HTR-8/SVneo (cell line): ENCODE data around the gene GSDME.
"Not testable (repeated sequence)": the region's sequence is repeated elsewhere in the genome, so short reads cannot be mapped to it uniquely, and the experiment has no call there.

Source experiments
- DNase-seq: peaks from one replicate; pipeline ENCODE4 v3.0.0; 2011; ENCODE audit warnings: low spot score, mixed read lengths; ENCODE audit not compliant: insufficient read length
- FAIRE-seq: peaks from 2 replicates; lab custom pipeline; 2011; peaks lifted over from hg19 to GRCh38; lab: Jason Lieb, UNC

Gene GSDME

DNA sequence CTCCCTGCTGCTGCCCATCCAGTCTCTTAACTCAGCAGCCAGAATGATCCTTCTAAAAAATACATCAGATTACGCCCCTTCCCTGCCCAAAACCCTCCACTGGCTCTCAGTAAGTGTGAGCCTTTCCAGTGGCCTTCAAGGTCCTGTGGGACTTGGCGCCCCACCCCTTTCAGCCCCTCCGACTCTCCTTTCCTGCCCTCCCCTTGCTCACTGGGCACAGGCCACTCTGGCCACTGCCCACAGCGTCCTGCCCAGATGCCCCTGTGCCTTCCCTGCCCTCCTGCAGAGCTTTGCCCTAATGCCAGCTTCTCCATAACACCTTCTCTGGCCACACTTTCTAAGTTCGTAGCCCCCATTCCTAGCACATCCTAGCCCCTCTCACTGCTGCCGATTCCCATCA lies 13.8 kb downstream of the GSDME start:
- DNase-seq (no peak), FAIRE-seq (no peak)

DNA sequence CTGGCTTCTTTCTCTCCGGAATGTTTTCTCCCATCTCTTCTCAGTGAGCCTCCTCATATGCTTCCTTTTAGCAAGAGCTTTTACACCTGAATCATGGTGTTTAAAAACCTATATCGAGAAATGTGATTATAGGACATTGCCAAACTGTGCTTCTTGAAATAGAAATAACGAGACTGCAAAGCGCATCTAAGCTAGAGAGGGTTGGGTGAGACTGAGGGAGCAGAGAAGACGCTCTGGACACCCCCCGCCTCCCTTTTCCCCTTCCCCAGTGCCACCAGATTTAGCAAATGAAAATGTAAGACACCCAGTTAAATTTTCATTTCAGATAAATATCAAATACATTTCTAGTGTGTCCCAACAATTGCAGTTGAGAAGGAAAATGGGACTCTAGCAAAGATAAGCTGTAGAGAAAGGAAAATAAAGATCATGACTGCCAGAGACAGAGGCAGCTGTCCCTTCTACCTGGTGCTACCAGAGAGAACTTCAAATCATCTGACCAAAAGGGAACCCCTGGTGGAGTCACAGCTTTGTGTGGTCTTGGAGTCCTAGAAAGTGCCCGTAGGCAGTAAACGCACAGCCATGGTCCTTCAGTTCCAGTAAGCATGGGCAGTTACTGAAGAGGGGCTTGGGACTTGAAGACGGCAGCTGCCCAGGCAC lies 14.6 kb downstream of the GSDME start:
- DNase-seq (no peak), FAIRE-seq (no peak)

GRCh38 chr7:24741679-24742505 lies 15.4 kb downstream of the GSDME start:
- FAIRE-seq (peak; percentile 44), DNase-seq (peak; percentile 82)

DNA sequence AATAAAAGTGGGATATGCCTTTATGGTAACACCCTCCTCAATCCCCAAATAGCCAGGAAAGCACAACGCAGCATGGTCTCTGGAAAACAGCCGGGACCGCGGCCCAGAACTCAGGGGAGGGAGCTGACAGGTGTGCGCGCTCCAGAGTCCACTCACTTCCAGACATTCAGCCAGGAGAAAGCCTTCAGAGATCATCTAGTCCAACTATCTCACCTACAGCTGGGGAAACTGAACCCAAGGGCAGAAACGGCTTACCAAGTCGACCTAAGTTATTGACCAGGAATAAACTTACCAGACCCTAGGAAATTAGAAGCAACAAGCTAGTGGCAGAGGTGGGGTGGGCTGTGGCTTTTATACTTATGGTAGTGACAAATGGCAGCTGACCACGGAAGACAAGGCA lies 16.4 kb downstream of the GSDME start:
- FAIRE-seq (no peak), DNase-seq (no peak)

- FAIRE-seq = no peak
- DNase-seq = no peak
These were observed 18.0 kb downstream of the GSDME start for GRCh38 chr7:24739306-24739705.

DNA sequence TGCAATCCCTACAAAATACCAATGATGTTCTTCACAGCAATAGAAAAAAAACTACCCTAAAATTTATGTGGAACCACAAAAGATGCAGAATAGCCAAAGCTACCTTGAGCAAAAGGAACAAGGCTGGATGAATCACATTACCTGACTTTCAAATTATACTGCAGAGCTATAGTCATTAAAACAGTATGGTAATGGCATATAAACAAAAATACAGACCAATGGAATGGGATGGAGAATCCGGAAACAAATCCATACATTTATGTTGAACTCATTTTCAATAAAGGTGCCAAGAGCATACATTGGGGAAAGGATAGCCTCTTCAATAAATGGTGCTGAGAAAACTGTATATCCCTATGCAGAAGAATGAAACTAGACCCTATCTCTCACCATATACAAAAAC lies 18.7 kb downstream of the GSDME start:
- FAIRE-seq = no peak
- no peak for DNase-seq

DNA sequence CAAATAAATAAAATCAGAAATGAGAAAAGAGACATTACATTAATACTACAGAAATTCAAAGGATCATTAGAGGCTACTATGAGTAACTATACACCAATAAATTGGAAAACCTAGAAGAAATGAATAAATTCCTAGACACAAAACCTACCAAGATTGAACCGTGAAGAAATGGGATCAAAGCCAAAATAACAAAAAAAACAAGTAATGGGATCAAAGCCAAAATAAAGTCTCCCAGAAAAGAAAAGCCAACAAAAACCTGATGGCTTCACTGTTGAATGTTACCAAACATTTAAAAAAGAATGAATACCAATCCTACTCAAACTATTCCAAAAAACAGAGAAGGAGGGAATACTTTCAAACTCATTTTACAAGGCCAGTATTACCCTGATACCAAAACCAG lies 20.0 kb downstream of the GSDME start:
- DNase-seq (no peak), FAIRE-seq (no peak)

DNA sequence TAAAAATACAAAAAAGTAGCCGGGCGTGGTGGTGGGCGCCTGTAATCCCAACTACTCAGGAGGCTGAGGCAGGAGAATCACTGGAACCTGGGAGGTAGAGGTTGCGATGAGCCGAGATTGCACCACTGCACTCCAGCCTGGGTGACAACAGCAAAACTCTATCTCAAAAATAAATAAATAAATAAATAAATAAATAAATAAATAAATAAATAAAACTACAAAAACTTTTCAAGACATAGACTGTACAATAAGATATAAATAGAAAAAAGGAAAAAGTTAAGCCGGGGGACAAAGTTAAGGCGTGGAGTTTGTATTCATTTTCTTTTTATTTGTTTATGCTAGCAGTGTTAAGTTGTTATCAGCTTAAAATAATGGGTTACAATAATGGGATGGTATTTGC lies 21.7 kb downstream of the GSDME start:
- not testable (repeated sequence) for DNase-seq, FAIRE-seq

DNA sequence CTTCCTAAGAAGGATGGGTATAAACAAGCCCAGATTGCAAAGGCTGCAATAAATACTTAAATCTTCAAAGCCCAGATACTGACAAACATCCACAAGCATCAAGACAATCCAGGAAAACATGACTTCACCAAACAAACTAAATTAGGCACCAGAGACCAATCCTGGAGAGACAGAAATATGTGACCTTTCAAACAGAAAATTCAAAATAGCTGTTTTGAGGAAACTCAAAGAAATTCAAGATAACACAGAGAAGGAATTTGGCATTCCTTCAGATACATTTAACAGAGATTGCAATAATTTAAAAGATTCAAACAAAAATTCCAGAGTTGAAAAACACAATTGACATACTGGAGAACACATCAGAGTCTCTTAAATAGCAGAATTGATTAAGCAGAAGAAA lies 23.0 kb downstream of the GSDME start:
- DNase-seq (no peak), FAIRE-seq (no peak)

GRCh38 chr7:24733414-24734060 lies 23.7 kb downstream of the GSDME start:
- FAIRE-seq (no peak), DNase-seq (no peak)

GRCh38 chr7:24732646-24733413 lies 24.4 kb downstream of the GSDME start:
- no peak for DNase-seq
- no peak for FAIRE-seq

DNA sequence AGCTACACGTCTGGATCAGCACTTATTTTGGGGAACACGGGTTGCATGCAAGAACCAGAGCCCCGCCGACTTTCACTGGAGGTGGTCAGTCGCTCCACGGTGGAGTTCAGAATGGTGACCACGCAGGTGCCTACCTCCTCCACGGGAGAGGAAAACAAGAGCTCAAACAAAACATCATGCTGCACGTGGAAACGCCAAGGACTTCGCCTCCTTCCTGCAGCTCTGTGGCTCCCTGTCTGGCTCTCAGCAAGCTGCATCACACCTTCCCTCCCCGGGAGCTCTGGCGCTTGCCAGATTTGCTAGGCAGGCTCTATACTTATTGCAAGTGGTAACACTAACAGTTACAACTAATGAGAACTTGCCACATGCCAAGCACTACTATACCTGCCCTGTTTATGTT lies 26.0 kb downstream of the GSDME start:
- DNase-seq (no peak), FAIRE-seq (no peak)

DNA sequence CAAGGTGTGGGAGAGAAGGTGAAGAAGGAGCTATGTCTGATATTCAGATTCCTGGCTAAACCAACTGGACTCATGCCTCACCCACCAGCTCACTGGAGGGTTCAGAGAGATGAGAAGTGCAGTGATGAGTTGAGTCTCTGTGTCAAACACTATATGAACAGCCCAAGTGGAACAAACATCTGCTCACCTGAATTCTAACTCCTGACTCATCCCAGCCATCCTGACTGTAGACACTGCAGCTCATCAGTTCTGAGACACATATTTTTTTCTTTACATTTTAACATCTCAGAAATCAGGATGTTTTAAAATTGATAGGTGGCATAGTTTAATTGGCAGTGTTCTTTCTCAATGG lies 27.3 kb downstream of the GSDME start:
- no peak for DNase-seq
- FAIRE-seq = no peak

- DNase-seq (no peak), FAIRE-seq (no peak)
These were observed 27.8 kb downstream of the GSDME start for GRCh38 chr7:24729365-24730017.

DNA sequence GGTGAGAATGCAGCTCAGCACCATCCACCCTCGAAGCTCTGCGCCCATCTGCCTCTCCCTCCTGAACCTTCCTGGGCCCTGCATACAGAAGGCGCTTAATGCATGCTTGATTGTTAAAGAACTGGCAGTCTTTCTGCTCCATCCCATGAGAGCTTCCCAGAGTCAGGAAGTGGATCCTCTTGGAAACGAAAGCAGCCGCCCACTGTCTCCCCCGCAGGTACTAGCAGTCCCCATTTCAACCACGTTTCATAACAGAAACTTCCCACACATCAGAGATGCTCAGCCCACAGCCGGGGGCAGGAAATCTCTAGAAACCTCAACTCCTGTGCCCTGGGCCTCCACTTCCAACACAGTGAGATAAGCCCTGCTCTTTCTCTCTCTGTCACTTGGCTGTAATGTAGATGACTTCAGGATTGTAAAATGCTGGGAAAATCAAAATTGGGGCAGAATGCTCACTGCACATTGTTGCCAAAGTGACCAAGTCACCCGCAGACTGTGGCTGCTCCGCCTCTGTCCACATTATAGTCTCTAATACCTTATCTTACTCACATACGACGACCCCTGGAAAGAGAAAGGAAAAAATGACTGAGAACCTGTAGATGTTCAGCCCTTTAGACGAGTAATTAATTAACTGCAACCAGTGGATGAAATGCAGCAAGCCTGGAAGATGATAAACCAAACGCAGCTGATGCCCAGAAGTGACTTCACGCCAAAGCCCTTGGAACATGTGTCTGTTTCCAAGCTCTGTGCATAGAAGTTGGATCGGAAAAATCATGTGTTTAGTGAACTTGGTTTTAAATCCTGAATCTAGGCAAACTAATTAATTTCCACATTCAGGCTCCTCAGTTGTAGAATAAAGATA lies 28.5 kb downstream of the GSDME start:
- FAIRE-seq (no peak), DNase-seq (no peak)

DNA sequence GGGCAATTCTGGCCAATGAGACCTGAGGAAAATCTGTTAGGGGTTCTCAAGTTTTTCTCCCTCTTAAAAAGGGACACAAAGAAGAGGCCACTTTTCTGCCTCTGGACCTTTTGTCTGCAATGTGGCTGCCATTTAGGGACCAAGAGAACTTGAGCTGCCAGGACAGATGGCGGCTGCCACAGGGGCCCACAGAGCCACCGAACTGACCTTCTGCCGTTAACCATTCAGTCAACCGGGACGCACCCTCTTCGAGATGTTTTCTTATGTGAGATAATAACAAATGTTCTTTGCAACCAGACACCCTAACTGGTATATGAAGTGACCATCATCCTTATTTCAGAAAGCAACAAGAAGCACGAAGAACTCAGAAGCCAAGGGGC lies 29.2 kb downstream of the GSDME start:
- DNase-seq (no peak), FAIRE-seq (no peak)

- DNase-seq = no peak
- FAIRE-seq = no peak
These were observed 29.8 kb downstream of the GSDME start for GRCh38 chr7:24727154-24728120.

GRCh38 chr7:24725554-24726241 lies 31.6 kb downstream of the GSDME start:
- FAIRE-seq (no peak), DNase-seq (no peak)
